ENCODE data around the gene ARID1B. TPM values are rescaled to one million over a fixed set of nuclear protein-coding genes. Genes with fewer than 3 reads are reported as not detected.

The ARID1B gene
- total RNA-seq, 1 donor from 2014 or later: 97.2 TPM

GRCh38 chr6:157229132-157229618 is 452.0 kb downstream of the ARID1B start:
- H3K4me1 Mint-ChIP-seq (ENCODE audit: unreplicated experiment): peaks cover 7% of the 10 kb centered on the region
- H3K36me3 Mint-ChIP-seq: no peaks in the 10 kb centered on the region
- peaks cover 29% of the 10 kb centered on the region for H3K27me3 Mint-ChIP-seq
- H3K9me3 Mint-ChIP-seq: no peaks in the 10 kb centered on the region
- peak overlapping the region; percentile 10 for H3K4me3 Mint-ChIP-seq
- peak overlapping the region; percentile 49 for H3K27ac Mint-ChIP-seq
- peak; percentile 44 for DNase-seq (ENCODE audit: extremely low spot score, unreplicated experiment)
- no peak for TF ChIP-seq CTCF (conservative IDR thresholded peaks at IDR 0.05)

GRCh38 chr6:157229713-157230112 is 452.5 kb downstream of the ARID1B start:
- Mint-ChIP-seq H3K4me3 (no peak overlapping the region), H3K9me3 (no peaks in the 10 kb centered on the region), H3K27me3 (peaks cover 34% of the 10 kb centered on the region), H3K27ac (peak overlapping the region; percentile 49), H3K36me3 (no peaks in the 10 kb centered on the region), H3K4me1 (ENCODE audit: unreplicated experiment) (peaks cover 9% of the 10 kb centered on the region)
- DNase-seq (ENCODE audit: extremely low spot score, unreplicated experiment): no peak
- no peak for TF ChIP-seq CTCF (conservative IDR thresholded peaks at IDR 0.05)

GRCh38 chr6:157230910-157231309 is 453.7 kb downstream of the ARID1B start:
- H3K4me3 Mint-ChIP-seq: no peak overlapping the region
- TF ChIP-seq CTCF (conservative IDR thresholded peaks at IDR 0.05): no peak
- H3K27ac Mint-ChIP-seq: no peak overlapping the region
- no peak for DNase-seq (ENCODE audit: extremely low spot score, unreplicated experiment)
- no peaks in the 10 kb centered on the region for H3K36me3 Mint-ChIP-seq
- H3K4me1 Mint-ChIP-seq (ENCODE audit: unreplicated experiment): peaks cover 16% of the 10 kb centered on the region
- H3K27me3 Mint-ChIP-seq: peaks cover 46% of the 10 kb centered on the region
- H3K9me3 Mint-ChIP-seq: no peaks in the 10 kb centered on the region

- Mint-ChIP-seq H3K4me3 (no peak overlapping the region), H3K36me3 (no peaks in the 10 kb centered on the region), H3K27me3 (peaks cover 52% of the 10 kb centered on the region), H3K4me1 (ENCODE audit: unreplicated experiment) (peaks cover 16% of the 10 kb centered on the region), H3K27ac (no peak overlapping the region), H3K9me3 (no peaks in the 10 kb centered on the region)
- no peak for DNase-seq (ENCODE audit: extremely low spot score, unreplicated experiment)
- TF ChIP-seq CTCF (conservative IDR thresholded peaks at IDR 0.05): no peak
Observed at GRCh38 chr6:157232161-157232895, 455.1 kb downstream of the ARID1B start.

- DNase-seq (ENCODE audit: extremely low spot score, unreplicated experiment): no peak
Observed at GRCh38 chr6:157233156-157233555, 456.0 kb downstream of the ARID1B start.

More at GRCh38 chr6:157233156-157233555, 456.0 kb downstream of the ARID1B start:
- no peak overlapping the region for H3K4me3 Mint-ChIP-seq
- no peaks in the 10 kb centered on the region for H3K36me3 Mint-ChIP-seq
- no peak overlapping the region for H3K27ac Mint-ChIP-seq
- peaks cover 16% of the 10 kb centered on the region for H3K4me1 Mint-ChIP-seq (ENCODE audit: unreplicated experiment)
- no peak for TF ChIP-seq CTCF (conservative IDR thresholded peaks at IDR 0.05)
- H3K9me3 Mint-ChIP-seq: no peaks in the 10 kb centered on the region
- H3K27me3 Mint-ChIP-seq: peaks cover 59% of the 10 kb centered on the region
